Activated CD8-positive, alpha-beta memory T cell treated with anti-CD3 and anti-CD28 coated beads for 48 hours (primary cell): Measurements from ENCODE around the gene PTPN9.
"Not testable (repeated sequence)": the region's sequence is repeated elsewhere in the genome, so short reads cannot be mapped to it uniquely, and the experiment has no call there.

Experiments used
- DNase-seq, 3 experiments: peaks; one replicate each; pipeline ENCODE4 v3.0.0-alpha.2; 2020; ENCODE audit warnings: low read depth in 2 of 3, low spot score in 2 of 3

PTPN9 gene

GRCh38 chr15:75532413-75533250 is 46.5 kb downstream of the PTPN9 start:
- DNase-seq = no peak

GRCh38 chr15:75531041-75531450 is 48.1 kb downstream of the PTPN9 start:
- no peak for DNase-seq

GRCh38 chr15:75530169-75530568 is 48.9 kb downstream of the PTPN9 start:
- DNase-seq = no peak

GRCh38 chr15:75525756-75526155 is 53.4 kb downstream of the PTPN9 start:
- DNase-seq = not testable (repeated sequence)

- DNase-seq = no peak
These were observed 56.1 kb downstream of the PTPN9 start for GRCh38 chr15:75523011-75523410.

- DNase-seq = no peak
These were observed 61.9 kb downstream of the PTPN9 start for GRCh38 chr15:75517233-75517632.

GRCh38 chr15:75508840-75509532 is 70.1 kb downstream of the PTPN9 start:
- no peak for DNase-seq

- DNase-seq = no peak
These were observed 76.8 kb downstream of the PTPN9 start for GRCh38 chr15:75502360-75502759.

- DNase-seq = no peak
These were observed 85.4 kb downstream of the PTPN9 start for GRCh38 chr15:75493732-75494131.

- no peak for DNase-seq
These were observed 95.2 kb downstream of the PTPN9 start for GRCh38 chr15:75483961-75484360.

- DNase-seq = not testable (repeated sequence)
These were observed 95.6 kb downstream of the PTPN9 start for GRCh38 chr15:75483556-75483955.

- no peak for DNase-seq
These were observed 96.0 kb downstream of the PTPN9 start for GRCh38 chr15:75483106-75483505.

GRCh38 chr15:75480463-75480862 is 98.7 kb downstream of the PTPN9 start:
- DNase-seq = not testable (repeated sequence)

GRCh38 chr15:75479670-75480069 is 99.4 kb downstream of the PTPN9 start:
- no peak for DNase-seq

- not testable (repeated sequence) for DNase-seq
These were observed 102.0 kb downstream of the PTPN9 start for GRCh38 chr15:75477094-75477493.

GRCh38 chr15:75468913-75469598 is 110.1 kb downstream of the PTPN9 start:
- no peak for DNase-seq

GRCh38 chr15:75460646-75461045 is 118.5 kb downstream of the PTPN9 start:
- DNase-seq = no peak

GRCh38 chr15:75459581-75459980 is 119.5 kb downstream of the PTPN9 start:
- no peak for DNase-seq

- no peak for DNase-seq
These were observed 122.4 kb downstream of the PTPN9 start for GRCh38 chr15:75456710-75457109.

- DNase-seq = peak in 1 of 3 experiments; percentile 36
These were observed 123.1 kb downstream of the PTPN9 start for GRCh38 chr15:75455982-75456531.

GRCh38 chr15:75455424-75455981 is 123.6 kb downstream of the PTPN9 start:
- DNase-seq = peak; percentile 64 to 70 (median 67)
